GM12878 (cell line): Measurements from ENCODE around the gene GRAMD2B.

Experiments used
- POLR2A ChIP-seq: IDR thresholded peaks from 2 replicates; pipeline ENCODE4 v1.6.1; 2011; ENCODE audit warnings: low read depth, mild to moderate bottlenecking, low read length
- POLR2AphosphoS5 ChIP-seq: IDR thresholded peaks from 2 replicates; pipeline ENCODE4 v1.6.1; 2011; ENCODE audit warnings: mild to moderate bottlenecking, low read length, inconsistent platforms
- TAF1 ChIP-seq: IDR thresholded peaks from 2 replicates; pipeline ENCODE4 v1.6.1; 2011; ENCODE audit warnings: mild to moderate bottlenecking, low read depth, low read length, borderline replicate concordance
- TBL1XR1 ChIP-seq: IDR thresholded peaks from 2 replicates; pipeline ENCODE4 v1.6.1; 2012; ENCODE audit warnings: low read depth, low read length, improper control_type of control experiment
- ZBTB40 ChIP-seq: fragments of 450-650 bp; IDR thresholded peaks from 2 replicates; pipeline ENCODE4 v1.6.1; 2016; ENCODE audit warnings: mild to moderate bottlenecking, moderate library complexity, borderline replicate concordance

GRCh38 chr5:126403876-126404275, 19.3 kb upstream of the GRAMD2B start:
- TF ChIP-seq POLR2A (no peak), ZBTB40 (no peak), TBL1XR1 (no peak), POLR2AphosphoS5 (no peak), TAF1 (no peak)
